Smooth muscle cell (in vitro differentiated cells): Measurements from ENCODE around the gene MYBBP1A. TPM values are rescaled to one million over a fixed set of nuclear protein-coding genes. Genes with fewer than 3 reads are reported as not detected.

ENCODE experiments used
- DNase-seq: peaks from one replicate; lab custom pipeline; 2025; ENCODE audit not compliant: unreplicated experiment; lab: John Stamatoyannopoulos, UW
- H2AFZ ChIP-seq: fragments of 200-600 bp; sonication (generic); 2 replicates; pipeline ENCODE4 v1.6.0; 2016; ENCODE audit warnings: antibody characterized with exemption, low read depth, mild to moderate bottlenecking
- H3F3A ChIP-seq: fragments of 200-600 bp; sonication (generic); 2 replicates; pipeline ENCODE4 v1.6.0; 2017; ENCODE audit warnings: antibody characterized with exemption, low read depth
- H3K27ac ChIP-seq: fragments of 200-600 bp; sonication (generic); 2 replicates; pipeline ENCODE4 v1.5.1; 2016; ENCODE audit warnings: low read depth, mild to moderate bottlenecking
- H3K27me3 ChIP-seq: fragments of 200-600 bp; sonication (generic); 2 replicates; pipeline ENCODE4 v1.6.1; 2016; ENCODE audit warnings: low read depth, mild to moderate bottlenecking
- H3K36me3 ChIP-seq: fragments of 200-600 bp; sonication (generic); 2 replicates; pipeline ENCODE4 v1.5.1; 2016; ENCODE audit warnings: low read depth
- H3K4me1 ChIP-seq: fragments of 200-600 bp; sonication (generic); 2 replicates; pipeline ENCODE4 v1.5.1; 2016; ENCODE audit warnings: low read depth
- H3K4me2 ChIP-seq: fragments of 200-600 bp; sonication (generic); 2 replicates; pipeline ENCODE4 v1.6.0; 2016; ENCODE audit warnings: mild to moderate bottlenecking
- H3K4me3 ChIP-seq: fragments of 200-600 bp; sonication (generic); 2 replicates; pipeline ENCODE4 v1.5.1; 2016; ENCODE audit warnings: mild to moderate bottlenecking
- H3K79me2 ChIP-seq: fragments of 200-600 bp; sonication (generic); 2 replicates; pipeline ENCODE4 v1.6.0; 2016; ENCODE audit warnings: low read depth, mild to moderate bottlenecking
- H3K9ac ChIP-seq: fragments of 200-600 bp; sonication (generic); 2 replicates; pipeline ENCODE4 v1.6.0; 2016; ENCODE audit warnings: low read depth
- H3K9me3 ChIP-seq: fragments of 200-600 bp; sonication (generic); replicated peaks from 2 replicates; pipeline ENCODE4 v1.5.1; 2016; ENCODE audit warnings: low read depth
- H4K20me1 ChIP-seq: fragments of 200-600 bp; sonication (generic); 2 replicates; pipeline ENCODE4 v1.6.0; 2016; ENCODE audit warnings: low read depth
- WGBS: methylation state at CpG from one replicate; pipeline ENCODE4 v1.1.7; 2016; ENCODE audit warnings: low lambda C conversion rate; 5-methylcytosine and 5-hydroxymethylcytosine counted together
- polyA plus RNA-seq: library from polyadenylated mRNA; unstranded; fragments of >200 nt; fragmentation: Nextera tagmentation; extraction: Ambion mirVana; gene quantifications from 2 replicates; pipeline ENCODE4 v1.2.1, GENCODE V29; 2016
- total RNA-seq: library from RNA; depleted of rRNA; stranded (reverse); fragments of >200 nt; gene quantifications from 2 replicates; pipeline ENCODE4 v1.2.3, GENCODE V29; 2014
- TF ChIP-seq, protein P1 (sequence below): fragments of 200-600 bp; sonication (generic); IDR thresholded peaks from 2 replicates; pipeline ENCODE4 v1.5.1; 2017; ENCODE audit warnings: borderline replicate concordance, mild to moderate bottlenecking, antibody characterized with exemption; ENCODE audit not compliant: insufficient read depth, poor library complexity, severe bottlenecking

Gene MYBBP1A
- total and polyA plus RNA-seq, 2 experiments from 2014 or later = 18.1 to 33.5 TPM

DNA sequence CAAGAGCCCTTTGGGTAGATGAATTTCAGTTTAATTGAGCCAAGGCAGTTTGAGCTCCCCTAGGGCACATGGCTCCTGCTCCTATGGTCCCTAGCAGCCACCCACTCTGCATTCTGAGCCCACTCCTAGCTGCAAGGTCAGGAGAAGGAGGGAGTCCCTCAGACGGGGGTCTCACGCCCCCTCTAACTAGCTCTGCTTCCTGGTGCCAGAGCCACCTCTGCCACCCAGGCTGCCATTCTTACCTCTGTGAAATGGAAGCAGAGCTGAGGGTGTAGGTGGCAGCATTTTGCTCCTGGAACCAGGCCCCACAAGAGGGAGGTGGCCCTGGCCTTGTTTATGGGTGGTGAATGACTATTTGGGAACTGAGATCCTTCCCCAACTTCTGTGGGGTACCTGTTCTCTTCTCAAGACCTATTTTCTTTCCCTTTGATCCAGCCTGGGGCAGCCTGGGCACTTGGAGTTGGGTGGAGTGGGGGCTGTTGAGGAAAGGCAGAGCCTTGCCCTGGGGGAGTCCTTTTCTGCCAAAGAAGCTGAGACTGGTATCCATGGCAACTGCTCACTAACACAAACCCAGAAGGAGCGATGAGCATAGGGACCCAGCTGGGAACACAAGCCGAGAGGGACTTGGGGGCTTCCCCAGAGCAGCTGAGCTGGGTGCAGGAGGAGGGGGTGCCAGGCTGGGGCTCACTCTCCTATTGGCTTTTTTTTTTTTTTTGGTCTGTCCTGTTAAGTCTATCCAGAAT, 51.7 kb downstream of the MYBBP1A start:
- Histone ChIP-seq H3K27ac (no peak overlapping the region), H3K79me2 (no peaks in the 10 kb centered on the region), H3K4me3 (no peak overlapping the region), H3F3A (no peaks in the 10 kb centered on the region), H3K36me3 (no peaks in the 10 kb centered on the region), H3K4me1 (peaks cover 9% of the 10 kb centered on the region), H3K9me3 (no peaks in the 10 kb centered on the region), H2AFZ (no peak overlapping the region), H3K9ac (no peak overlapping the region), H4K20me1 (no peaks in the 10 kb centered on the region), H3K4me2 (no peak overlapping the region), H3K27me3 (peaks cover 35% of the 10 kb centered on the region)
- TF ChIP-seq, protein P1, sequence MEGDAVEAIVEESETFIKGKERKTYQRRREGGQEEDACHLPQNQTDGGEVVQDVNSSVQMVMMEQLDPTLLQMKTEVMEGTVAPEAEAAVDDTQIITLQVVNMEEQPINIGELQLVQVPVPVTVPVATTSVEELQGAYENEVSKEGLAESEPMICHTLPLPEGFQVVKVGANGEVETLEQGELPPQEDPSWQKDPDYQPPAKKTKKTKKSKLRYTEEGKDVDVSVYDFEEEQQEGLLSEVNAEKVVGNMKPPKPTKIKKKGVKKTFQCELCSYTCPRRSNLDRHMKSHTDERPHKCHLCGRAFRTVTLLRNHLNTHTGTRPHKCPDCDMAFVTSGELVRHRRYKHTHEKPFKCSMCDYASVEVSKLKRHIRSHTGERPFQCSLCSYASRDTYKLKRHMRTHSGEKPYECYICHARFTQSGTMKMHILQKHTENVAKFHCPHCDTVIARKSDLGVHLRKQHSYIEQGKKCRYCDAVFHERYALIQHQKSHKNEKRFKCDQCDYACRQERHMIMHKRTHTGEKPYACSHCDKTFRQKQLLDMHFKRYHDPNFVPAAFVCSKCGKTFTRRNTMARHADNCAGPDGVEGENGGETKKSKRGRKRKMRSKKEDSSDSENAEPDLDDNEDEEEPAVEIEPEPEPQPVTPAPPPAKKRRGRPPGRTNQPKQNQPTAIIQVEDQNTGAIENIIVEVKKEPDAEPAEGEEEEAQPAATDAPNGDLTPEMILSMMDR = no peak
- 88% methylated on average over 4 of the region's 4 CpGs for whole genome bisulfite sequencing
- DNase-seq = no peak

DNA sequence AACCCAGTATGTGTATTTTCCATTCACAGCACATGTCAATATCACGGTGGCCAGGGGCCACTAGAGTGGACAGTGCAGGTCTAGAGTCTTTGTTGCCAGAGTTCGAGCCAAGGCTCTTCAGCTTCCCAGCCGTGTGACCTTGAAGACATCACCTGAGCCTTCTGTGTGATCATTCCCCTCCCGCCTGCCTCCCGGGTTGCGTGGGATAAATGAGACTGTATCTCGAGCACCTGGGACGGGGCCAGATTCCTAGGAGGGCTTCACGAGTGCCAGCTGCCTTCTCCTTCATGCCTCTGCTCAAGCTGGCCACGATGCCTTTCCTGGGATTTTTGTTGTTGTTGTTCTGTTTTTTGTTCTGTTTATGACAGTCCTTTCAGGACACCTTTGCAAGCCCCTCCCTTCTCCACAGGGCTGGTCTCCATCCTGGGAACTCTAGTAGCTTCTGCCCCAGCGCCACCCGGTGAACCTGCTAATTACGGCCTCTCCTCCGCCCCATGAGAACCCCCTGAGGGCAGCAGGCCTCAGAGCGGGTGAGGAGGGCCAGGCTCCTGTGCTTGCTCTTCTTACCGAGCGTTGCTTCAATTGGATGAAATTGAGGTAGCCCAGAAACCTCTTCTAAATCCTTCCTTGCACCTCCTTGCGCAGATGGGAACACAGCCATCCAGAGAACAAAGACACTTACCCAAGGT, 52.6 kb downstream of the MYBBP1A start:
- TF ChIP-seq, protein P1 = no peak
- Histone ChIP-seq H2AFZ (no peak overlapping the region), H3K4me2 (no peak overlapping the region), H3K36me3 (no peaks in the 10 kb centered on the region), H3K4me3 (no peak overlapping the region), H3K9ac (no peak overlapping the region), H3K27ac (no peak overlapping the region), H4K20me1 (no peaks in the 10 kb centered on the region), H3F3A (no peaks in the 10 kb centered on the region), H3K4me1 (peaks cover 9% of the 10 kb centered on the region), H3K27me3 (peaks cover 42% of the 10 kb centered on the region), H3K79me2 (no peaks in the 10 kb centered on the region), H3K9me3 (no peaks in the 10 kb centered on the region)
- 63% methylated on average over 18 of the region's 18 CpGs for WGBS
- DNase-seq = no peak

DNA sequence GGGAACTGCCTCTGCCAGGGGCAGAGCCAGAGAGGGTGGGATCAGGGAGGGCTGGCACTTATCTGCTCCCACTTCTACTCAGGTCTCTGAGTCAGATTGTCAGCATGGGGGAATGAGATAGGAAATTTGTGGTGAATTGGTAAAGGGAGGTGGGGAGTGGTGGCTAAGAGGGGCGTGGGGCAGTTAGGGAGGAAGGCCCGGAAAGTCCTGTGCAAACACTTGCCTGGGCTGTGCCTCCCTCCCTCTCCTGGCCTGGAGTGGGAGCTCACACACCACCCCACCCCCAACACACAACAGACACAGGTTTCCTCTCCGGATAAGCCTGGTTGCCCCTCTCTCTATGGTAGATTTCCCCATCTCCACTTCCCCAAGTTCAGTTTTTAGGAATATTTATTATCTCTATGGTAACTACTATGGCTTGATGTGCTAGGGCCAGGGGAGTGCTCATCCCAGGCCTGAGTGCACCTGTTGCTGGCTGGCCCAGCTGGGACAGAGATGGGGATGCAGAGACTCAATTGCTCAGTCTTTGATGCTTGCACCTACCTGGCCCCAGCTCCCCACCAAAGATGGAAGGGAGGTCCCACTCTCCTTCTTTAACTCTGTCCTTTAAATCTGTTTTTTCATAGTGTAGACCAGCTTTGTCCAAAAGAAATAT, 53.8 kb downstream of the MYBBP1A start:
- H4K20me1 ChIP-seq = no peaks in the 10 kb centered on the region
- DNase-seq = no peak
- no peaks in the 10 kb centered on the region for H3F3A ChIP-seq
- peaks cover 8% of the 10 kb centered on the region for H3K4me1 ChIP-seq
- no peak overlapping the region for H3K9ac ChIP-seq
- 62% methylated on average over 2 of the region's 3 CpGs for WGBS
- no peaks in the 10 kb centered on the region for H3K9me3 ChIP-seq
- H3K79me2 ChIP-seq = no peaks in the 10 kb centered on the region
- no peak overlapping the region for H2AFZ ChIP-seq
- no peak overlapping the region for H3K4me2 ChIP-seq
- H3K4me3 ChIP-seq = no peak overlapping the region
- H3K36me3 ChIP-seq = no peaks in the 10 kb centered on the region
- TF ChIP-seq, protein P1 = no peak
- peaks cover 51% of the 10 kb centered on the region for H3K27me3 ChIP-seq
- no peak overlapping the region for H3K27ac ChIP-seq
